Measurements from ENCODE around the gene FOXP1.

The FOXP1 gene

GRCh38 chr3:71086777-71087142, 496.8 kb downstream of the FOXP1 start:
- no peak for DNase-seq

GRCh38 chr3:71083726-71084131, 499.8 kb downstream of the FOXP1 start:
- DNase-seq = no peak

GRCh38 chr3:71082833-71083232, 500.7 kb downstream of the FOXP1 start:
- no peak for DNase-seq

GRCh38 chr3:71080517-71081083, 502.9 kb downstream of the FOXP1 start:
- no peak for DNase-seq

GRCh38 chr3:71078723-71079525, 504.6 kb downstream of the FOXP1 start:
- no peak for DNase-seq

GRCh38 chr3:71078199-71078598, 505.3 kb downstream of the FOXP1 start:
- DNase-seq = no peak

GRCh38 chr3:71077070-71077469, 506.5 kb downstream of the FOXP1 start:
- DNase-seq = no peak

- DNase-seq = no peak
Measured at GRCh38 chr3:71076361-71077002, 507.0 kb downstream of the FOXP1 start.

- no peak for DNase-seq
Measured at GRCh38 chr3:71075494-71075893, 508.0 kb downstream of the FOXP1 start.

- no peak for DNase-seq
Measured at GRCh38 chr3:71074423-71074822, 509.1 kb downstream of the FOXP1 start.

- no peak for DNase-seq
Measured at GRCh38 chr3:71072986-71073385, 510.5 kb downstream of the FOXP1 start.

GRCh38 chr3:71072287-71072686, 511.2 kb downstream of the FOXP1 start:
- no peak for DNase-seq

GRCh38 chr3:71070497-71071463, 512.7 kb downstream of the FOXP1 start:
- no peak for DNase-seq

- peak; percentile 69 to 73 for DNase-seq
Measured at GRCh38 chr3:71069797-71070196, 513.7 kb downstream of the FOXP1 start.

- DNase-seq = peak in 1 of 2 donors; percentile 32
Measured at GRCh38 chr3:71067977-71068654, 515.4 kb downstream of the FOXP1 start.

- DNase-seq = peak; percentile 29 to 41
Measured at GRCh38 chr3:71066849-71067261, 516.7 kb downstream of the FOXP1 start.

- DNase-seq = peak; percentile 27 to 67
Measured at GRCh38 chr3:71066356-71066755, 517.2 kb downstream of the FOXP1 start.

GRCh38 chr3:71065764-71066013, 517.8 kb downstream of the FOXP1 start:
- no peak for DNase-seq

- peak; percentile 39 to 75 for DNase-seq
Measured at GRCh38 chr3:71064956-71065763, 518.4 kb downstream of the FOXP1 start.

GRCh38 chr3:71064291-71064955, 519.1 kb downstream of the FOXP1 start:
- peak; percentile 69 to 75 for DNase-seq

- DNase-seq = peak in 1 of 2 donors; percentile 24
Measured at GRCh38 chr3:71063773-71064290, 519.7 kb downstream of the FOXP1 start.

Data from CD4-positive, alpha-beta T cell treated with Interleukin-1 beta for 1 hour (primary cell).